ENCODE measurements around the gene SPG11. TPM values are rescaled to one million over a fixed set of nuclear protein-coding genes. Genes with fewer than 3 reads are reported as not detected.
A peak's percentile ranks its signal among the peaks of the same experiment; 100 is the strongest.

SPG11 gene
- total and polyA plus RNA-seq, 2 of the 13 experiments (the other 11 are each of a cell fraction or from before 2014, with no cell fraction given): 31.5 to 40.7 TPM

GRCh38 chr15:44536962-44537734, 126.3 kb downstream of the SPG11 start, which contains the start of gene EIF3J (continued):
- no peak for TF ChIP-seq ZBTB40 (IDR thresholded peaks at IDR 0.05)
- TF ChIP-seq ZBTB40 (CRISPR knock-in tag; IDR thresholded peaks at IDR 0.05): peak; percentile 28; the same call in 1 of the 2 replicates
- no peak; the same call in 1 of the 2 replicates for TF ChIP-seq CSRNP1 (CRISPR knock-in tag; IDR thresholded peaks at IDR 0.05)
- TF ChIP-seq HNF1A (IDR thresholded peaks at IDR 0.05; ENCODE audit: low read depth): no peak
- TF ChIP-seq HNF1A (CRISPR knock-in tag; IDR thresholded peaks at IDR 0.05; ENCODE audit: borderline replicate concordance): 0 out of 2 replicates have a peak, but pooled peaks have one; percentile 43
- TF ChIP-seq ZSCAN25 (CRISPR knock-in tag; IDR thresholded peaks at IDR 0.05): no peak; the same call in 1 of the 2 replicates
- TF ChIP-seq MTA1 (CRISPR knock-in tag; IDR thresholded peaks at IDR 0.05; ENCODE audit: borderline replicate concordance): peak; percentile 41; the same call in 1 of the 2 replicates
